Natural killer cell (primary cell): Measurements from ENCODE around the gene CXCR3. TPM values are rescaled to one million over a fixed set of nuclear protein-coding genes. Genes with fewer than 3 reads are reported as not detected.

Experiments used
- ATAC-seq, 3 donors: fragments of 150-1000 bp in 2 of 3; fragments of 200-7000 bp in 1 of 3; cut with Tn5 transposase; 1 replicate in 1 of 3; 2 replicates in 2 of 3; pipeline ENCODE4 v1.10.0; 2021; ENCODE audit warnings: mild to moderate bottlenecking in 2 of 3, moderate library complexity in 2 of 3
- DNase-seq, 2 donors: peaks; one replicate each; pipeline versions ENCODE4 v3.0.0 to v3.0.0-alpha.2; 2013 to 2021; ENCODE audit warnings: mixed read lengths in 1 of 2
- H3K27ac ChIP-seq: one replicate; pipeline ENCODE4 v1.5.1; 2013; ENCODE audit warnings: mild to moderate bottlenecking, low read length
- H3K27me3 ChIP-seq: one replicate; pipeline ENCODE4 v1.6.1; 2013; ENCODE audit warnings: low read length; ENCODE audit not compliant: control insufficient read depth, insufficient read depth
- H3K36me3 ChIP-seq: one replicate; pipeline ENCODE4 v1.6.1; 2013; ENCODE audit warnings: low read length; ENCODE audit not compliant: control insufficient read depth, insufficient read depth
- H3K4me1 ChIP-seq: one replicate; pipeline ENCODE4 v1.6.1; 2013; ENCODE audit warnings: low read length; ENCODE audit not compliant: control insufficient read depth, insufficient read depth
- H3K4me3 ChIP-seq: one replicate; pipeline ENCODE4 v1.5.1; 2013; ENCODE audit warnings: low read length
- H3K9me3 ChIP-seq: one replicate; pipeline ENCODE4 v1.6.1; 2013; ENCODE audit warnings: low read length; ENCODE audit not compliant: control insufficient read depth, insufficient read depth
- H3K27ac Mint-ChIP-seq, 2 donors: one replicate each; pipeline ENCODE4 v1.8.0; 2022; ENCODE audit warnings: mild to moderate bottlenecking in 2 of 2, mixed read lengths in 2 of 2, moderate library complexity in 1 of 2
- H3K27me3 Mint-ChIP-seq, 2 donors: one replicate each; pipeline ENCODE4 v1.8.0; 2022; ENCODE audit warnings: low read depth in 2 of 2, mixed read lengths in 2 of 2
- H3K36me3 Mint-ChIP-seq: one replicate; pipeline ENCODE4 v1.8.0; 2022; ENCODE audit warnings: mixed read lengths
- H3K4me1 Mint-ChIP-seq, 2 donors: one replicate each; pipeline ENCODE4 v1.8.0; 2022; ENCODE audit warnings: mixed read lengths in 2 of 2
- H3K4me3 Mint-ChIP-seq: one replicate; pipeline ENCODE4 v1.8.0; 2022; ENCODE audit warnings: mild to moderate bottlenecking, moderate library complexity, mixed read lengths
- H3K9me3 Mint-ChIP-seq, 2 donors: one replicate each; pipeline ENCODE4 v1.8.0; 2022; ENCODE audit warnings: mixed read lengths in 2 of 2
- WGBS: methylation state at CpG from one replicate; pipeline ENCODE4 v1.1.7; 2013; ENCODE audit warnings: missing lambda C conversion rate; ENCODE audit not compliant: insufficient coverage; 5-methylcytosine and 5-hydroxymethylcytosine counted together
- intact Hi-C: fragments of 100-400 bp; cut with micrococcal nuclease; formaldehyde crosslinking; loops from one replicate; pipeline ENCODE4 v1.14.2; 2022
- total RNA-seq, 4 donors: library from RNA; stranded (reverse); fragments of 120-200 nt in 1 of 4; gene quantifications; one replicate each; pipeline versions ENCODE4 v1.2.3 to v1.2.4, GENCODE V29; 2013 to 2022
- TF ChIP-seq, protein P1 (sequence below): fragments of 200-600 bp; IDR thresholded peaks from one replicate; pipeline ENCODE4 v1.8.0; 2022; ENCODE audit warnings: antibody characterized with exemption

CXCR3 gene
- total RNA-seq, 3 donors from 2014 or later (not counting 1 experiment from before 2014, with no cell fraction given): 8.7 to 15.9 (median 13.7) TPM

DNA sequence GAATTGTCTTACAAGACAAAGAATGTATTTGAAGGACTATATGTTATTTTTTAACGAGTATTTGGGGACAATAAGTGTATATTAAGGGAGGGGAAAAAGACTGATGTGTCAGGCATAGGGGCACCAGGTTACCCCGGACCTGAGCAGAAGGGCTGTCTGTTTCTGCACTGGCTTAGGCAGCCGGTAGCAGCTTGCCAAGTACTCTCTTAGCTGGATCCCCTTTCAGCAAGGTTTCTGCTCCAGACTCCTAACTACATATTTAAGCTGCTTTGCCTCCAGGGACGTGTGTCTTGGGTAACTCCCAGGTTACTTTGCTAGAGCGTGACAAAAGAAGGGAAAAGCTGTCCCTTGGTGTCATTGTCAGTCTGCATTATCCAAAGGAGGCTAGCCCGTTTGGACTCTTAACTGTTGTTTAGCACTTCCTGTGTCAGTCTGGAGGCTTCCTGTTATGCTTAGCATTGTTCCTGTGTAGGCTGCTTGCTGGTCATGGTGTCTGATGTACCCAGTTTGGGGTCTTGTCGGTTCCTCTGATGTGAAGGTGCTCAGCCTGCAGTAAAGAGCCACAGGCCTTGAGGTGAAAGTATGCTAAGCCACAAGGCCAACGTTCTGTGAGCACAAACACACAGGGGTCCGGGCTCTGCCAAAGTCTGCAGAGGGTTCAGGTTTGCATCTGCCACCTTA is 11.6 kb downstream of the CXCR3 start:
- H3K4me3 ChIP-seq: no peak overlapping the region
- H3K9me3 ChIP-seq: no peaks in the 10 kb centered on the region
- TF ChIP-seq, protein P1, sequence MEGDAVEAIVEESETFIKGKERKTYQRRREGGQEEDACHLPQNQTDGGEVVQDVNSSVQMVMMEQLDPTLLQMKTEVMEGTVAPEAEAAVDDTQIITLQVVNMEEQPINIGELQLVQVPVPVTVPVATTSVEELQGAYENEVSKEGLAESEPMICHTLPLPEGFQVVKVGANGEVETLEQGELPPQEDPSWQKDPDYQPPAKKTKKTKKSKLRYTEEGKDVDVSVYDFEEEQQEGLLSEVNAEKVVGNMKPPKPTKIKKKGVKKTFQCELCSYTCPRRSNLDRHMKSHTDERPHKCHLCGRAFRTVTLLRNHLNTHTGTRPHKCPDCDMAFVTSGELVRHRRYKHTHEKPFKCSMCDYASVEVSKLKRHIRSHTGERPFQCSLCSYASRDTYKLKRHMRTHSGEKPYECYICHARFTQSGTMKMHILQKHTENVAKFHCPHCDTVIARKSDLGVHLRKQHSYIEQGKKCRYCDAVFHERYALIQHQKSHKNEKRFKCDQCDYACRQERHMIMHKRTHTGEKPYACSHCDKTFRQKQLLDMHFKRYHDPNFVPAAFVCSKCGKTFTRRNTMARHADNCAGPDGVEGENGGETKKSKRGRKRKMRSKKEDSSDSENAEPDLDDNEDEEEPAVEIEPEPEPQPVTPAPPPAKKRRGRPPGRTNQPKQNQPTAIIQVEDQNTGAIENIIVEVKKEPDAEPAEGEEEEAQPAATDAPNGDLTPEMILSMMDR: no peak
- DNase-seq (peak in 1 of 2 donors; percentile 72), ATAC-seq (peak; percentile 89 to 96 (median 93))
- H3K36me3 ChIP-seq: peaks cover 52% of the 10 kb centered on the region
- peaks cover 0 to 17% of the 10 kb centered on the region in 2 donors for H3K27me3 Mint-ChIP-seq
- intact Hi-C loops: loop anchor here (2.0 kb wide), 2 partner anchors 16 to 46 kb away; no protein-coding TSS in a partner anchor
- H3K27ac ChIP-seq: peak overlapping the region; percentile 72
- peaks cover 42% of the 10 kb centered on the region for H3K4me1 ChIP-seq
- H3K9me3 Mint-ChIP-seq: no peaks in the 10 kb centered on the region
- H3K27me3 ChIP-seq: no peaks in the 10 kb centered on the region
- peaks cover 52 to 63% of the 10 kb centered on the region in 2 donors for H3K4me1 Mint-ChIP-seq
- peaks cover 17% of the 10 kb centered on the region for H3K36me3 Mint-ChIP-seq
- 21% methylated on average over 9 of the region's 9 CpGs for WGBS
- H3K27ac Mint-ChIP-seq: peak overlapping the region; percentile 77 to 88
- peak overlapping the region; percentile 52 for H3K4me3 Mint-ChIP-seq

DNA sequence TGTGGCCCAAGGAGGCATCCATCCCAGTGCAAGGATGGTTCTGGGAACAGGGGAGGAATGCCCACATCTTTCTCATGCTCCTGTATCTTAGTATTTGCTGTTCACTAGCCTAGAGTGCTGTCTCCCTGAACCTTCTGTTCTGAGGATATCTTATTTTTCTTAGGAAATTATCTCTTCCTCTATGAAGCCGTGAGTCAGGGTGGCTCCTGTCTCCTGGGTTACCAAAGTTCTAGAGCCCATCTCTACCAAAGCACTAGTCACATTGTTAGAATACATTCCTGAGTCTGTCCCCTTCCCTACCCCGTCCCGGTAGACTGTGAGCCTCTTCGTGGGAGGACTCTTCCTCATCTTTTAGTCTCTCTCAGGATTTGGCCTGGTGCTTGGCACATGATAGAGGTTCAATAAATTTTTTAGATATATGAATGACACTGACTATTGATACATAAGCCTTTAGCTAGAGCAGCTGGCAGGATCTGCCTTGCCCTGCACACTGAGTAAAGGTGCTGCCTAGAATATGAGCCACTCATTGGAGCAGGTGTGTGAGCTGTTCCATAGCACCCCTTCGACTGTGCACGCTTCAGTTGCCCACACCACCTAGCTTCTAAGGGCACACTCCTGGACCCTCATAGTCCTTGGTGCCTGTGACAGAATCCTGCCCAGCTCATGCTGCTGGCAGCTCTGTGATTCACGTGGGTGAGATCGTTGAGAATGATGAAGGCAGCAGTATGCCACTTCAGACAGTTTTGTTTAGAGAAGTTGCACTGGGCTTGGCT is 13.3 kb downstream of the CXCR3 start:
- H3K4me1 ChIP-seq: peaks cover 42% of the 10 kb centered on the region
- no peak overlapping the region for H3K27ac ChIP-seq
- Mint-ChIP-seq H3K4me1 (peaks cover 46 to 52% of the 10 kb centered on the region in 2 donors), H3K27me3 (peaks cover 0 to 17% of the 10 kb centered on the region in 2 donors), H3K4me3 (no peak overlapping the region), H3K27ac (peak overlapping the region; percentile 47 to 88), H3K36me3 (peaks cover 7% of the 10 kb centered on the region), H3K9me3 (no peaks in the 10 kb centered on the region)
- no peak overlapping the region for H3K4me3 ChIP-seq
- ATAC-seq (no peak), DNase-seq (no peak)
- H3K36me3 ChIP-seq: peaks cover 38% of the 10 kb centered on the region
- H3K9me3 ChIP-seq: no peaks in the 10 kb centered on the region
- intact Hi-C loops: no loop called here
- no peaks in the 10 kb centered on the region for H3K27me3 ChIP-seq
- 96% methylated on average over 7 of the region's 8 CpGs for WGBS
- TF ChIP-seq, protein P1: no peak

DNA sequence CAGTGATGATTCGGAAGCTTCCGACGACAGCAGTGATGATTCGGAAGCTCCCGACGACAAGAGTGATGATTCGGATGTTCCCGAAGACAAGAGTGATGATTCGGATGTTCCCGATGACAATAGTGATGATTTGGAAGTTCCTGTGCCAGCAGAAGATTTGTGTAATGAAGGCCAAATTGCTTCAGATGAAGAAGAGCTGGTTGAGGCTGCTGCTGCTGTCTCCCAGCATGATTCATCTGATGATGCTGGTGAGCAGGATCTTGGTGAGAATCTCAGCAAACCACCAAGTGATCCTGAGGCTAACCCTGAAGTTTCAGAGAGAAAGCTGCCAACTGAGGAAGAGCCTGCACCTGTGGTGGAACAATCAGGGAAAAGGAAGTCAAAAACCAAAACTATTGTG is 14.2 kb downstream of the CXCR3 start:
- Mint-ChIP-seq H3K27ac (peak overlapping the region in 1 of 2 donors; percentile 47), H3K36me3 (peaks cover 7% of the 10 kb centered on the region), H3K4me1 (peaks cover 40 to 46% of the 10 kb centered on the region in 2 donors), H3K9me3 (no peaks in the 10 kb centered on the region), H3K27me3 (peaks cover 0 to 17% of the 10 kb centered on the region in 2 donors), H3K4me3 (no peak overlapping the region)
- H3K36me3 ChIP-seq: peaks cover 34% of the 10 kb centered on the region
- intact Hi-C loops: no loop called here
- ATAC-seq: no peak
- no peak for DNase-seq
- peaks cover 37% of the 10 kb centered on the region for H3K4me1 ChIP-seq
- WGBS: 99% methylated on average over 10 of the region's 10 CpGs
- no peaks in the 10 kb centered on the region for H3K9me3 ChIP-seq
- TF ChIP-seq, protein P1: no peak
- no peak overlapping the region for H3K27ac ChIP-seq
- H3K27me3 ChIP-seq: no peaks in the 10 kb centered on the region
- H3K4me3 ChIP-seq: no peak overlapping the region
